ENCODE measurements around the gene APOL4.
"Not testable (repeated sequence)": the region's sequence is repeated elsewhere in the genome, so short reads cannot be mapped to it uniquely, and the experiment has no call there.

The APOL4 gene

DNA sequence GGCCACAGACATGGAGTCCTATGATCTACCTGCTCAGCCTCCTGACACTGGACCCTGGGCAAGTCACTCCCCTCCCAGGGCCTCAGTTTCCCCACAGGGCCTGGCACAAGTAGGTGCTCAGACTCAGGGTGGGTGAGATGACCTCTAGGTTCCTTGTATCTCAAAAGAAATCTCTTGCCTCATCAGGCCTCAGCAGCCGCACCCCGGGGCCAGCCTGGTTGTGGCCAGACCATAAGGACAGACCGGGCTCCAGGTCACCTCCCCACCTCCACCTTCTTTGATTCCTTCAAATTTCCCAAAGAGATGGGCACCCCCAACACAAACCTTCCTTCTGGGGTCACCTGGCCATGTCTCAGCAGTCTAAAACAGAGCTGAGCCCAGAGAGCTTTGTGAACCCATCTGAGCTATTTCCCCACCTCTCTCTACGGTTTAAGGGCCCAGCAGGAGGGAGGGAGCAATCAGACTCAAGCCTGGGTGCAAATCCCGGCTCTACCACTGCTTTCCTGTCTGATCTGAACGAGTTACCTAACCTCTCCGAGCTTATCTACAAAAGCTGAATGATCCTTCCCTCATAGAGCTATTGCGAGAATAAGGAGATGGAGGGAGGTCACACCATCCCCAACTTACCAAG lies 2.5 kb upstream of the APOL4 start:
- Histone ChIP-seq H3K9me3 (replicated peaks; ENCODE audit: low read length) (no peaks in the 10 kb centered on the region), H3K36me3 (ENCODE audit: insufficient read depth, low read length) (no peaks in the 10 kb centered on the region), H3K4me2 (ENCODE audit: low read length) (no peak overlapping the region), H3K27me3 (ENCODE audit: control insufficient read depth, insufficient read depth, low read length) (peaks cover 18% of the 10 kb centered on the region), H3K9ac (ENCODE audit: low read depth, low read length) (no peak overlapping the region), H3K4me1 (ENCODE audit: control insufficient read depth, insufficient read depth, low read length) (no peaks in the 10 kb centered on the region), H3K4me3 (ENCODE audit: low read length) (no peak overlapping the region)

GRCh38 chr22:36203441-36203840 lies 1.8 kb upstream of the APOL4 start:
- not testable (repeated sequence) for H3K4me2 ChIP-seq (ENCODE audit: low read length); H3K4me1 ChIP-seq (ENCODE audit: control insufficient read depth, insufficient read depth, low read length); H3K4me3 ChIP-seq (ENCODE audit: low read length); H3K9me3 ChIP-seq (replicated peaks; ENCODE audit: low read length); H3K36me3 ChIP-seq (ENCODE audit: insufficient read depth, low read length); H3K9ac ChIP-seq (ENCODE audit: low read depth, low read length)
- peaks cover 12% of the 10 kb centered on the region for H3K27me3 ChIP-seq (ENCODE audit: control insufficient read depth, insufficient read depth, low read length)

DNA sequence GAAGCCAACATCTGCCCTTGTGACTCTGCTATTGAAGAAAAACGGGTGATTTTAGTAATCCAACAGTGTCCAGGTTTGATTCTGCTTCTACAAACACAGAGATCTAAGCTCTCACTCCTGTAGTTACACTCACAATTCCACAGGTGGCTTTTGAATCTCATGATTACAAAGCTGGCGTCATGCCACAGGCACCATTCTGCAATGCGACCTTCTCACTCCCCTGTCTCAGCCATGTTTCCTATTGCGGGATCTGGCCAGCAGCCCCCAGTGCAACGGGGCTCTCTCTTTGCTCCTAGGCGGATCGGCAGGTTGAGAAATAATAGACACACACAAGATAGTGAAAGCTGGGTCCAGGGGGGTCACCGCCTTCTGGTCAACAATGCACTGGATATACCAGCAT lies 1.3 kb upstream of the APOL4 start:
- H3K36me3 ChIP-seq (ENCODE audit: insufficient read depth, low read length); H3K4me3 ChIP-seq (ENCODE audit: low read length); H3K4me2 ChIP-seq (ENCODE audit: low read length); H3K9me3 ChIP-seq (replicated peaks; ENCODE audit: low read length); H3K9ac ChIP-seq (ENCODE audit: low read depth, low read length); H3K4me1 ChIP-seq (ENCODE audit: control insufficient read depth, insufficient read depth, low read length): not testable (repeated sequence)
- H3K27me3 ChIP-seq (ENCODE audit: control insufficient read depth, insufficient read depth, low read length), result peaks cover 11% of the 10 kb centered on the region

DNA sequence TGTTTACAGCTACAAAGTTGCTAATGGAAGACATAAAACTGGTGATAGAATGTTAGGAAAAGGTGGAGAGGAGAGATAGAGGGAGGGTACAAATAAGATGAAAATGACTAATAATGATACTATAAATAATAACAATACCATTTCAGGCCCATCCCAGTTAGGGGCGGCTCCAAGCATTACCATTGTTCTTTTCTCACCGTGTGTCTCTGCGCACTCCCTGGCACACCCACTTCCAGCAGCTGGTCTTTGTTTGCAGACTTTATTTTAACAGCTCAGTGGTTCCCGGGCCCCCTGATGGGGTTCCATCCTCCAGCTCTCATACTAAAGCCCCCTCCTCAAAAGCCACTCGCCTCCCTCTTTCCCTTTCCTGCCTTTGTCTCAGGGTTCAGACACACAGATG lies 584 bp downstream of the APOL4 start:
- H3K9ac ChIP-seq (ENCODE audit: low read depth, low read length); H3K9me3 ChIP-seq (replicated peaks; ENCODE audit: low read length); H3K4me3 ChIP-seq (ENCODE audit: low read length); H3K4me2 ChIP-seq (ENCODE audit: low read length); H3K36me3 ChIP-seq (ENCODE audit: insufficient read depth, low read length): not testable (repeated sequence)
- peaks cover 14% of the 10 kb centered on the region for H3K4me1 ChIP-seq (ENCODE audit: control insufficient read depth, insufficient read depth, low read length)
- H3K27me3 ChIP-seq (ENCODE audit: control insufficient read depth, insufficient read depth, low read length), result peaks cover 11% of the 10 kb centered on the region

GRCh38 chr22:36199001-36199551 lies 2.5 kb downstream of the APOL4 start:
- Histone ChIP-seq H3K36me3 (ENCODE audit: insufficient read depth, low read length) (no peaks in the 10 kb centered on the region), H3K4me1 (ENCODE audit: control insufficient read depth, insufficient read depth, low read length) (peaks cover 14% of the 10 kb centered on the region), H3K4me3 (ENCODE audit: low read length) (no peak overlapping the region), H3K9me3 (replicated peaks; ENCODE audit: low read length) (no peaks in the 10 kb centered on the region), H3K4me2 (ENCODE audit: low read length) (no peak overlapping the region), H3K9ac (ENCODE audit: low read depth, low read length) (no peak overlapping the region), H3K27me3 (ENCODE audit: control insufficient read depth, insufficient read depth, low read length) (peaks cover 8% of the 10 kb centered on the region)

DNA sequence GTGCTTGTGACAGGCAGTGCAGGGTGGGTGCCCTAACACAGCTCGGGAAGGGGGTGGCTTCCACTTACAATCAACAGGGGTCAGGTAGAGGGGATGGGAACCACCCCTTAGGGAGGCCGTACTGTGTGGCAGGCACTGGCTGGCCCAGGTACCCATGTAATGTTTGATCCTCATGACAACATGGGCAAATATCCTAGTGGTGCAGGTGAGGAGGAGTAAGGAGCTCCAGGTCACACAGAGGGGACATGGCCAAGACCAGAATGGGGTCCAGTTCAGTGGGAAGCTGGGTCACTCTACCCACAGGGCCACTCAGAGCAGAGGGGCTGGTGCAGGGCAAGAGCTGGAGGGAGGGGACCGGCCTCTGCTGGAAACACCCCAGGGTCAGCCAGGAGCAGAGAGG lies 3.1 kb downstream of the APOL4 start:
- Histone ChIP-seq H3K9me3 (replicated peaks; ENCODE audit: low read length) (no peaks in the 10 kb centered on the region), H3K9ac (ENCODE audit: low read depth, low read length) (no peak overlapping the region), H3K4me3 (ENCODE audit: low read length) (no peak overlapping the region), H3K36me3 (ENCODE audit: insufficient read depth, low read length) (no peaks in the 10 kb centered on the region), H3K27me3 (ENCODE audit: control insufficient read depth, insufficient read depth, low read length) (peaks cover 4% of the 10 kb centered on the region), H3K4me1 (ENCODE audit: control insufficient read depth, insufficient read depth, low read length) (peaks cover 14% of the 10 kb centered on the region), H3K4me2 (ENCODE audit: low read length) (no peak overlapping the region)

DNA sequence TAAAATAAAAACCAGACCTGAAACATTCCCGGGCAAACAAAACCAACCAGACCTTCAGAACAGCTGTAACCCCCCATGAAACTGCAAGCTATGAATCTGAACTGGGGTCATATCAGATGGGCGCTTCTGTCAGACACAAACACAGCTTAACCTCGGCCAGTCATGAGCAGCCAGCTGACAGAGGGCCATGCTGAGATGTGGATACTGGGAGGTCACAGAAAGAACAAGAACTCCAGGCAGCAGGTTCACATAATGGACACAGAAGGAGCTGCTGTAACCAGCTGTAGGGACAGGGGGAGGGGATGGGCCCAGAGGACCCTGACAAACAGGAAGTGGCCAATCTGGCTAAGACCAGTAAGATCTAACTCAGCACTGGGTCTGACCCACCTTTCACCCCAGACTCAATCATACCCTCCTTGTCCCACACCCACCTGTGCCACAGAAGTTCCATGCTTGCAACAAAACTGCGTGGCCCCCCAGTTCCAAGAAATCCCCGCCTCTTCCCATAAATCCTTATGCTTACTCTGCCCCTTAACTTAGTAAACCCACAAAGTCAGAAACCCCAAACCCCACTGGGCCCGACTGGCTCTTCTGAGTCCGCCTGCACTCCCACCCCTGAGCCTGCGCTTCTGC lies 4.0 kb downstream of the APOL4 start:
- H3K36me3 ChIP-seq (ENCODE audit: insufficient read depth, low read length), result no peaks in the 10 kb centered on the region
- no peak overlapping the region for H3K4me3 ChIP-seq (ENCODE audit: low read length)
- no peak overlapping the region for H3K9ac ChIP-seq (ENCODE audit: low read depth, low read length)
- peaks cover 5% of the 10 kb centered on the region for H3K27me3 ChIP-seq (ENCODE audit: control insufficient read depth, insufficient read depth, low read length)
- no peak overlapping the region for H3K4me2 ChIP-seq (ENCODE audit: low read length)
- no peaks in the 10 kb centered on the region for H3K9me3 ChIP-seq (replicated peaks; ENCODE audit: low read length)
- peaks cover 14% of the 10 kb centered on the region for H3K4me1 ChIP-seq (ENCODE audit: control insufficient read depth, insufficient read depth, low read length)

GRCh38 chr22:36197065-36197440 lies 4.6 kb downstream of the APOL4 start:
- Histone ChIP-seq H3K4me2 (ENCODE audit: low read length) (no peak overlapping the region), H3K27me3 (ENCODE audit: control insufficient read depth, insufficient read depth, low read length) (peaks cover 6% of the 10 kb centered on the region), H3K4me3 (ENCODE audit: low read length) (no peak overlapping the region), H3K9me3 (replicated peaks; ENCODE audit: low read length) (no peaks in the 10 kb centered on the region), H3K9ac (ENCODE audit: low read depth, low read length) (no peak overlapping the region), H3K4me1 (ENCODE audit: control insufficient read depth, insufficient read depth, low read length) (peaks cover 14% of the 10 kb centered on the region), H3K36me3 (ENCODE audit: insufficient read depth, low read length) (no peaks in the 10 kb centered on the region)

DNA sequence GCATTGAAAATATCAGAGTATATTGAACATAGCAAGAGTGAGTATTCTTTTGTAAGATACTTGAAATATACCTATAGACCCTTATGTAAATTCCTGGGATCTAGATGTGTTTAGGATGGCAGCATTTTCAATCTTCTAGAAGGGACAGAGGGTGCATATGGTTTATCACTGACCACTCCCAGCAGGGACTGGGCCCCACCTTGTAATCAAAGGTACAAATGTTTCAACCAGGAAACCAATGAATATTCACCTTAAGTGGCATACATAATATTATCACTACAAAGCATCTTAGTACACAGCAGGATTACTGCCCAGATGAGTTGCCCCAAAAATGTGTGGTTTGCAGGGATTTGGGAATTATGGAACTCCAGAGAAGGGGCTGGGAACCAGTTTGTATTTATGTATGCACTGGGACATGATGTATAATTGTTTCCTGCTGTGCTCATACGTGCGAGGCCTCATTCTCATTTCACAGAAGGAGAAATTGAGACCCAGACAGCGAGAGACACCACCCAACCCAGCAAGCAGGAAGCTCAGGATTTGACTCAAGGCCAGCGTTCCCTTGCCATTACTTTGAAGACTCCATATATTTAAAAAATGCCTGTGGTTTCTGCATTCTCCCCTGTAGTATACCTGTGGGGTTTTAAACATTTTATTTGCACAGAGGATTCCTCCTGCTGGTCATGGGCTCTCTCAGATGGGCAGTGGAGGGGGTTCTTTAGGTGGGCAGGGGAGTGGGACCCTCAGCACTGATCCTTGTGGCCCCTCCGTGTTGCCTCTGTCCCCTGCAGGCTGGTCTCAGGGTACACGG lies 5.2 kb downstream of the APOL4 start:
- H3K27me3 ChIP-seq (ENCODE audit: control insufficient read depth, insufficient read depth, low read length), result peaks cover 6% of the 10 kb centered on the region
- H3K4me3 ChIP-seq (ENCODE audit: low read length), result no peak overlapping the region
- H3K36me3 ChIP-seq (ENCODE audit: insufficient read depth, low read length), result no peaks in the 10 kb centered on the region
- no peak overlapping the region for H3K9ac ChIP-seq (ENCODE audit: low read depth, low read length)
- H3K9me3 ChIP-seq (replicated peaks; ENCODE audit: low read length), result no peaks in the 10 kb centered on the region
- no peak overlapping the region for H3K4me2 ChIP-seq (ENCODE audit: low read length)
- H3K4me1 ChIP-seq (ENCODE audit: control insufficient read depth, insufficient read depth, low read length), result peaks cover 16% of the 10 kb centered on the region

- Histone ChIP-seq H3K4me3 (ENCODE audit: low read length) (no peak overlapping the region), H3K9ac (ENCODE audit: low read depth, low read length) (no peak overlapping the region), H3K27me3 (ENCODE audit: control insufficient read depth, insufficient read depth, low read length) (peaks cover 3% of the 10 kb centered on the region), H3K36me3 (ENCODE audit: insufficient read depth, low read length) (no peaks in the 10 kb centered on the region), H3K4me2 (ENCODE audit: low read length) (no peak overlapping the region), H3K4me1 (ENCODE audit: control insufficient read depth, insufficient read depth, low read length) (peaks cover 18% of the 10 kb centered on the region), H3K9me3 (replicated peaks; ENCODE audit: low read length) (no peaks in the 10 kb centered on the region)
These were observed 6.6 kb downstream of the APOL4 start for GRCh38 chr22:36194971-36195370.

- no peak overlapping the region for H3K4me2 ChIP-seq (ENCODE audit: low read length)
- peaks cover 8% of the 10 kb centered on the region for H3K27me3 ChIP-seq (ENCODE audit: control insufficient read depth, insufficient read depth, low read length)
- H3K9ac ChIP-seq (ENCODE audit: low read depth, low read length), result no peak overlapping the region
- no peaks in the 10 kb centered on the region for H3K9me3 ChIP-seq (replicated peaks; ENCODE audit: low read length)
- H3K36me3 ChIP-seq (ENCODE audit: insufficient read depth, low read length), result no peaks in the 10 kb centered on the region
- H3K4me1 ChIP-seq (ENCODE audit: control insufficient read depth, insufficient read depth, low read length), result peaks cover 18% of the 10 kb centered on the region
- no peak overlapping the region for H3K4me3 ChIP-seq (ENCODE audit: low read length)
These were observed 7.2 kb downstream of the APOL4 start for GRCh38 chr22:36194385-36194784.
